Gastrocnemius medialis (tissue), 4 donors: ENCODE results near the gene GNB1. TPM values are rescaled to one million over a fixed set of nuclear protein-coding genes. Genes with fewer than 3 reads are reported as not detected.
"Not testable (repeated sequence)": the region's sequence is repeated elsewhere in the genome, so short reads cannot be mapped to it uniquely, and the experiment has no call there.

Source experiments
- ATAC-seq, 2 donors: fragments of 150-250 bp; one replicate each; pipeline ENCODE4 v1.9.1; 2016
- DNase-seq, 2 donors: peaks; one replicate each; pipeline ENCODE4 v3.0.0-alpha.2; 2019
- H3K27ac ChIP-seq, 4 donors: fragments of 200-600 bp; sonication (generic); 1 replicate in 1 of 4; 2 replicates in 3 of 4; pipeline ENCODE4 v1.5.1; 2016 to 2018; ENCODE audit warnings: mild to moderate bottlenecking in 2 of 4, moderate library complexity in 1 of 4
- H3K27me3 ChIP-seq, 3 donors: fragments of 200-600 bp; sonication (generic) in 2 of 3; 1 replicate in 1 of 3; 2 replicates in 2 of 3; pipeline versions ENCODE4 v1.5.1 to v1.6.0; 2016 to 2019; ENCODE audit warnings: mild to moderate bottlenecking in 1 of 3, moderate library complexity in 1 of 3
- H3K36me3 ChIP-seq, 2 donors: fragments of 200-600 bp; sonication (generic) in 1 of 2; one replicate each; pipeline ENCODE4 v1.5.1; 2017 to 2018
- H3K4me1 ChIP-seq, 2 donors: fragments of 200-600 bp; sonication (generic) in 1 of 2; one replicate each; pipeline ENCODE4 v1.5.1; 2016 to 2017; ENCODE audit warnings: mild to moderate bottlenecking in 2 of 2
- H3K4me3 ChIP-seq, 4 donors: fragments of 200-600 bp; sonication (generic) in 3 of 4; 1 replicate in 1 of 4; 2 replicates in 3 of 4; pipeline ENCODE4 v1.5.1; 2016 to 2019; ENCODE audit warnings: mild to moderate bottlenecking in 2 of 4
- H3K9me3 ChIP-seq, 3 donors: fragments of 200-600 bp; sonication (generic) in 2 of 3; 1 replicate in 1 of 3; 2 replicates in 2 of 3; pipeline ENCODE4 v1.5.1; 2016 to 2019
- POLR2A ChIP-seq, 2 donors: fragments of 450-650 bp; IDR thresholded peaks; one replicate each; pipeline ENCODE4 v1.6.1; 2017; ENCODE audit warnings: antibody characterized with exemption in 2 of 2, mild to moderate bottlenecking in 2 of 2, moderate library complexity in 2 of 2
- in situ Hi-C, 4 donors: fragments of 200-750 bp; cut with MboI; loops; one replicate each; pipeline versions ENCODE4 v1.15.0 to v1.8.0; 2017; ENCODE audit warnings: low sequenced_read_pairs in 4 of 4
- intact Hi-C: fragments of 100-400 bp; cut with DNase I; formaldehyde crosslinking; loops from one replicate; pipeline ENCODE4 v1.15.1; 2023; ENCODE audit warnings: low total_unique reads
- total RNA-seq, 4 donors: library from RNA; depleted of rRNA; stranded (reverse); fragments of >200 nt; gene quantifications; one replicate each; pipeline versions ENCODE4 v1.1.0 to v1.2.3, GENCODE V29; 2016
- TF ChIP-seq, protein P1 (sequence below), 5 experiments: fragments of 450-650 bp in 3 of 5; fragments of 200-600 bp in 2 of 5; sonication (generic) in 2 of 5; IDR thresholded peaks in 4 of 5; conservative IDR thresholded peaks in 1 of 5; 1 replicate in 4 of 5; 2 replicates in 1 of 5; pipeline ENCODE4 v1.5.1; 2016 to 2019; ENCODE audit warnings: antibody characterized with exemption in 5 of 5, mild to moderate bottlenecking in 3 of 5, moderate library complexity in 3 of 5

GNB1 gene
- total RNA-seq, 4 donors from 2014 or later, result 29.9 to 44.1 (median 37.2) TPM

- ATAC-seq (no peak), DNase-seq (no peak)
- Histone ChIP-seq H3K9me3 (no peaks in the 10 kb centered on the region), H3K4me3 (no peak overlapping the region), H3K27ac (no peak overlapping the region), H3K36me3 (no peaks in the 10 kb centered on the region), H3K4me1 (no peaks in the 10 kb centered on the region), H3K27me3 (peaks cover 4 to 13% (median 8%) of the 10 kb centered on the region in 3 donors)
- intact Hi-C loops (no loop called here), in situ Hi-C loops (no loop called here)
- no peak for TF ChIP-seq POLR2A (IDR thresholded peaks at IDR 0.05)
- TF ChIP-seq, protein P1, sequence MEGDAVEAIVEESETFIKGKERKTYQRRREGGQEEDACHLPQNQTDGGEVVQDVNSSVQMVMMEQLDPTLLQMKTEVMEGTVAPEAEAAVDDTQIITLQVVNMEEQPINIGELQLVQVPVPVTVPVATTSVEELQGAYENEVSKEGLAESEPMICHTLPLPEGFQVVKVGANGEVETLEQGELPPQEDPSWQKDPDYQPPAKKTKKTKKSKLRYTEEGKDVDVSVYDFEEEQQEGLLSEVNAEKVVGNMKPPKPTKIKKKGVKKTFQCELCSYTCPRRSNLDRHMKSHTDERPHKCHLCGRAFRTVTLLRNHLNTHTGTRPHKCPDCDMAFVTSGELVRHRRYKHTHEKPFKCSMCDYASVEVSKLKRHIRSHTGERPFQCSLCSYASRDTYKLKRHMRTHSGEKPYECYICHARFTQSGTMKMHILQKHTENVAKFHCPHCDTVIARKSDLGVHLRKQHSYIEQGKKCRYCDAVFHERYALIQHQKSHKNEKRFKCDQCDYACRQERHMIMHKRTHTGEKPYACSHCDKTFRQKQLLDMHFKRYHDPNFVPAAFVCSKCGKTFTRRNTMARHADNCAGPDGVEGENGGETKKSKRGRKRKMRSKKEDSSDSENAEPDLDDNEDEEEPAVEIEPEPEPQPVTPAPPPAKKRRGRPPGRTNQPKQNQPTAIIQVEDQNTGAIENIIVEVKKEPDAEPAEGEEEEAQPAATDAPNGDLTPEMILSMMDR (IDR thresholded peaks at IDR 0.05 in 4 of 5, conservative IDR thresholded peaks at IDR 0.05 in 1 of 5), result no peak
These were observed 47.3 kb upstream of the GNB1 start for GRCh38 chr1:1938276-1938573.

DNA sequence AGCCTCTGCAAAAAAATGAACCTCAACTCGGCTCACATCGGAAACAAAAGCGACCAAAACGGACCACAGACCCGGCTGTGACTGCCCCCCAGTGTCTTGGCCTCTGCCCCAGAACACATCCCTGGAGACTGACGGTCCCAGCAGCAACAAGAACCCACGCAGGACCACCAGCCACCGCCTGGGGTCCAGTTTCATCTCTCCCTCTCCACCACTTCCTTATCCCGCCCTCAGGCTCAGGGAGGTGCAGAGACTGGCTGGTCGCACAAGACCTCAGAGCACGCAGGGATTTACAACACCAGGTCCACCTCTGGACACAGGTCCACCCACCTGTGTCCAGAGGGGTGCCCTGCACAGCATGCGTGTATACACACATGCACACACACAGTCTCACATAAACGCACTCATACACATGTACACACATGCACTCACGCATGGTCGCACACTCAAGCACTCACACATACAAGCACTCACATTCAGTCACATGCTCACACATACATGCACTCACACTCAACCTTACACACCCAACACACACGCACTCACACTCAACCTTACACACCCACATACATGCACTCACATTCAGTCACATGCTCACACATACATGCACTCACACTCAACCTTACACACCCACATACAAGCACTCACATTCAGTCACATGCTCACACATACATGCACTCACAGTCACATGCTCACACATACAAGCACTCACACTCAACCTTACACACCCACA lies 46.8 kb upstream of the GNB1 start:
- Histone ChIP-seq H3K27ac (no peak overlapping the region), H3K36me3 (no peaks in the 10 kb centered on the region), H3K4me1 (no peaks in the 10 kb centered on the region), H3K9me3 (no peaks in the 10 kb centered on the region), H3K4me3 (no peak overlapping the region), H3K27me3 (peaks cover 4 to 13% (median 8%) of the 10 kb centered on the region in 3 donors)
- ATAC-seq (no peak), DNase-seq (no peak)
- intact Hi-C loops, result no loop called here
- in situ Hi-C loops, result no loop called here
- no peak for TF ChIP-seq POLR2A (IDR thresholded peaks at IDR 0.05)
- TF ChIP-seq, protein P1 (IDR thresholded peaks at IDR 0.05 in 4 of 5, conservative IDR thresholded peaks at IDR 0.05 in 1 of 5), result no peak

DNA sequence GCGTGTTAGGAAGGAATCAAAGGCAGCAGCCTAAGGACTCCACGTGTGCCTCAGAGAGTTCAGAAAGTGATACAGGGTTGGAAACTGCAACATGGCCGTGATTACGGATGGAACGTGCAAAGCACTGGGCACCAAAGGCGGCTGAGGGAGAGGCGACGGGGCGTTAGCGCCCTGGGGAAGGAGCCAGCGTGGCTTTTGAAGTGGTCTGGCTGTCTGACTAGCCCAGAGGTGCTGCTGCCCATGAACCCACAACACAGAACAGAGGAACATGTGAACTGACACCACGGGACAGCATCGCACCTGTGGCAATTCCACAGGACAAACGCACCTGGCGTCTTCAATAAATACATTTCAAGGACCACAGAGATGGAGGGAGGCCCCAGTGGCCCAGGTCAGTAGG lies 46.2 kb upstream of the GNB1 start:
- TF ChIP-seq, protein P1 (IDR thresholded peaks at IDR 0.05 in 4 of 5, conservative IDR thresholded peaks at IDR 0.05 in 1 of 5), result no peak
- TF ChIP-seq POLR2A (IDR thresholded peaks at IDR 0.05), result no peak
- Histone ChIP-seq H3K27ac (no peak overlapping the region), H3K4me1 (no peaks in the 10 kb centered on the region), H3K9me3 (no peaks in the 10 kb centered on the region), H3K27me3 (peaks cover 3 to 11% (median 4%) of the 10 kb centered on the region in 3 donors), H3K36me3 (no peaks in the 10 kb centered on the region), H3K4me3 (no peak overlapping the region)
- ATAC-seq (no peak), DNase-seq (no peak)
- in situ Hi-C loops, result no loop called here
- intact Hi-C loops, result no loop called here

- ATAC-seq, H3K4me1 ChIP-seq, H3K36me3 ChIP-seq, intact Hi-C loops, H3K9me3 ChIP-seq, DNase-seq, H3K27ac ChIP-seq, H3K4me3 ChIP-seq, H3K27me3 ChIP-seq, in situ Hi-C loops: not testable (repeated sequence)
These were observed 44.0 kb upstream of the GNB1 start for GRCh38 chr1:1934848-1935247.

GRCh38 chr1:1929639-1930545 lies 39.0 kb upstream of the GNB1 start:
- DNase-seq (no peak), ATAC-seq (no peak)
- intact Hi-C loops (no loop called here), in situ Hi-C loops (no loop called here)
- H3K27ac ChIP-seq, result no peak overlapping the region
- H3K4me3 ChIP-seq, result no peak overlapping the region
- no peaks in the 10 kb centered on the region for H3K4me1 ChIP-seq
- H3K9me3 ChIP-seq, result no peaks in the 10 kb centered on the region
- no peaks in the 10 kb centered on the region for H3K27me3 ChIP-seq
- TF ChIP-seq POLR2A (IDR thresholded peaks at IDR 0.05), result no peak
- TF ChIP-seq, protein P1 (IDR thresholded peaks at IDR 0.05 in 4 of 5, conservative IDR thresholded peaks at IDR 0.05 in 1 of 5), result no peak
- no peaks in the 10 kb centered on the region for H3K36me3 ChIP-seq
